Upper lobe of right lung (tissue), 1 donor: ENCODE measurements around the gene SLC22A5. TPM values are rescaled to one million over a fixed set of nuclear protein-coding genes. Genes with fewer than 3 reads are reported as not detected.
"Not testable (repeated sequence)": the region's sequence is repeated elsewhere in the genome, so short reads cannot be mapped to it uniquely, and the experiment has no call there.

Experiments
- ATAC-seq: fragments of 200-7000 bp; cut with Tn5 transposase; one replicate; pipeline ENCODE4 v1.9.1; 2020; ENCODE audit warnings: mild to moderate bottlenecking, moderate library complexity
- DNase-seq: peaks from one replicate; pipeline ENCODE4 v3.0.0-alpha.2; 2020
- H3K27ac ChIP-seq: fragments of 200-600 bp; one replicate; pipeline ENCODE4 v1.8.0; 2022
- H3K27me3 ChIP-seq: fragments of 200-600 bp; one replicate; pipeline ENCODE4 v1.8.0; 2022; ENCODE audit warnings: mild to moderate bottlenecking
- H3K36me3 ChIP-seq: fragments of 200-600 bp; one replicate; pipeline ENCODE4 v1.8.0; 2022
- H3K4me1 ChIP-seq: fragments of 200-600 bp; one replicate; pipeline ENCODE4 v1.8.0; 2022
- H3K4me3 ChIP-seq: fragments of 200-600 bp; one replicate; pipeline ENCODE4 v1.8.0; 2022; ENCODE audit warnings: mild to moderate bottlenecking
- H3K9me3 ChIP-seq: fragments of 200-600 bp; one replicate; pipeline ENCODE4 v1.8.0; 2022
- intact Hi-C: fragments of 100-400 bp; cut with DNase I; formaldehyde crosslinking; loops from one replicate; pipeline ENCODE4 v1.11.0; 2022
- total RNA-seq: library from RNA; stranded (reverse); fragmentation: NEBNext Ultra II Directional; extraction: Animal tissue kit (Norgen Biotek cat#: 25700); gene quantifications from one replicate; pipeline ENCODE4 v1.2.1, GENCODE V29; 2021
- TF ChIP-seq, protein P1 (sequence below): fragments of 200-600 bp; IDR thresholded peaks from one replicate; pipeline ENCODE4 v1.8.0; 2022; ENCODE audit warnings: antibody characterized with exemption
- donor health status: DM: no; HTN: yes; CAD: no; lungs with severe emphysema.

The SLC22A5 gene
- total RNA-seq, 1 donor from 2014 or later = 10.2 TPM

DNA sequence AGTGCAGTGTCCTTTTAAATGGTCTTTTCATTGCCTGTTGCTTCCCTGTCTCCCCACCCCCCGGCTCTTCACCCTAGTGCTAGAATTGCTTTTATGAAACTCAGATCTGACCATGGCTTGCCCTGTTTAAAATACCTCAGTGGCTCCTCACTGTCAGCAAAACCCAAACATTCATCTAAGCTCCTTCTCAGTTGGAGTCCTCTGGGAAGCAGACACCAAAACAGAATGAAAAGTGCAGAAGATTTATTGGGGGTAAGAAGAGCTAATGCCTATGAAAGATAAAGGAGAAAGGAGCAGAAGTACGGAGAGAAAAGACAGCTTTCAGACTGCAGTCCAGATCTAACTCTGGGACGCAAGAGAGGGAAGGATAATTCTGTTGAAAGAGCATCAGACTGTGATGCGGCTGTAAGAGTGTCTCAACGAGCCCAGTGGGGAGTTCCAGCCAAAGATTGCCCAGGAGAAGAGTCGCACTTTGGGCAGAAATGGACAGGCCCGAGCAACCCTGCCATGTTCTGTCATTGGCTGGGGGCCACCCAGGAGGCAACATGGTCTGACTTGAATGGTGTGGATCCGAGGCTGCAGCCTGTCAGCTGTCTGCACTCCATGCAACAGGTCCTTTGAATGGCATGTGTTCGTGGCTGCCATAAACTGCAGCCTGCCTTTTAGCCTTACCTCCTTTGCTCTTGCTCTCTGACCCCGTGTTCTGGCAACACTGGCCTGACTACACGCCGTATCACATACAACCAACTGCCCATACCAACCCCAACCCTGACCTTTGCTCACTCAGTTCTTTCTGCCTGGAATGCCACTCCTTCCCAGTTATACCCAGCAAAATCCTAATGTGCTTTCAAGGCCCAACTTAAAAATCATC is 65.1 kb downstream of the SLC22A5 start:
- H3K4me1 ChIP-seq = peaks cover 84% of the 10 kb centered on the region
- no peaks in the 10 kb centered on the region for H3K9me3 ChIP-seq
- intact Hi-C loops = no loop called here
- TF ChIP-seq, protein P1, sequence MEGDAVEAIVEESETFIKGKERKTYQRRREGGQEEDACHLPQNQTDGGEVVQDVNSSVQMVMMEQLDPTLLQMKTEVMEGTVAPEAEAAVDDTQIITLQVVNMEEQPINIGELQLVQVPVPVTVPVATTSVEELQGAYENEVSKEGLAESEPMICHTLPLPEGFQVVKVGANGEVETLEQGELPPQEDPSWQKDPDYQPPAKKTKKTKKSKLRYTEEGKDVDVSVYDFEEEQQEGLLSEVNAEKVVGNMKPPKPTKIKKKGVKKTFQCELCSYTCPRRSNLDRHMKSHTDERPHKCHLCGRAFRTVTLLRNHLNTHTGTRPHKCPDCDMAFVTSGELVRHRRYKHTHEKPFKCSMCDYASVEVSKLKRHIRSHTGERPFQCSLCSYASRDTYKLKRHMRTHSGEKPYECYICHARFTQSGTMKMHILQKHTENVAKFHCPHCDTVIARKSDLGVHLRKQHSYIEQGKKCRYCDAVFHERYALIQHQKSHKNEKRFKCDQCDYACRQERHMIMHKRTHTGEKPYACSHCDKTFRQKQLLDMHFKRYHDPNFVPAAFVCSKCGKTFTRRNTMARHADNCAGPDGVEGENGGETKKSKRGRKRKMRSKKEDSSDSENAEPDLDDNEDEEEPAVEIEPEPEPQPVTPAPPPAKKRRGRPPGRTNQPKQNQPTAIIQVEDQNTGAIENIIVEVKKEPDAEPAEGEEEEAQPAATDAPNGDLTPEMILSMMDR = no peak
- no peak for DNase-seq
- no peaks in the 10 kb centered on the region for H3K36me3 ChIP-seq
- H3K27me3 ChIP-seq = no peaks in the 10 kb centered on the region
- ATAC-seq = no peak
- H3K27ac ChIP-seq = peak overlapping the region; percentile 44
- H3K4me3 ChIP-seq = no peak overlapping the region

DNA sequence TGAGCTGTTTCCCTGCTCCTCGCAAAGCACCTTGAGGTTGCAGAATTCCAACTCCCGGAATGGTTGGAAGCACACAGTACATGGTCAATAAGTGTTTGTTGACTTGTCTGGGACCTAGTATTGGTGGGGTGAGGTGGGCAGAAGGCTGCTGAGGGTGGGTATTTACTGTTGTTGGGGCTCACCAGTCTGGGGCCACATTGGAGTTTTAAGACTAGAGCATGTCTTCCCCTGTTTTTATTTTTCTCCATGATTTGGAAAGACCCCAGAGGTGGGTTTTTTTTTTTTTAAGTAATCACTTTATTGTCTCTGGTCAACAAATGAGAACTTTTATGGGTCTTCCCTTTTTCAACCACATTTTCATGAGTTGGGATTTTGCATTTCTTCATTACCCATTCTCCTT is 65.9 kb downstream of the SLC22A5 start:
- Histone ChIP-seq H3K36me3 (no peaks in the 10 kb centered on the region), H3K9me3 (no peaks in the 10 kb centered on the region), H3K27ac (peak overlapping the region; percentile 44), H3K4me1 (peaks cover 82% of the 10 kb centered on the region), H3K27me3 (no peaks in the 10 kb centered on the region), H3K4me3 (no peak overlapping the region)
- intact Hi-C loops = no loop called here
- DNase-seq (no peak), ATAC-seq (no peak)
- TF ChIP-seq, protein P1 = no peak

DNA sequence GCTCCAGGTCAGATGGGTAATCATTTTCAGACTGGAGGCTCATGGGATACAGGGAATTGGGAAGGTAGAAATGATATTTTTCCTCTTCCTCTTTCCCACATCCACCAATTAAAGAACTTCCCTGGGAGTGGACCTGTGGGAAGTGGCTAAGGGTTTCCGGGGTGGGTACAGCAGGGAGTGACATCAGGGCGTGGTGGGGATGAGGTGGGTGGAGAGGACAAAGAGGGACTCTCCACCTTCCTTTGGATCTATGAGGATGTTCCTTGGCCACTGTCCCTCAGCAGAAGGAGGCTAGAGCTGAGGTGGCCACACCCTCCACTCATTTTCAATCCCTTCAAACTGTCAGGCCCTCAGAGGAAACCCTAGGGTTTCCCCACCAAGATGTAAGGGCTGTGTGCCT is 66.4 kb downstream of the SLC22A5 start:
- H3K27ac ChIP-seq = peak overlapping the region; percentile 44
- TF ChIP-seq, protein P1 = no peak
- DNase-seq (no peak), ATAC-seq (peak; percentile 54)
- H3K4me3 ChIP-seq = no peak overlapping the region
- H3K4me1 ChIP-seq = peaks cover 78% of the 10 kb centered on the region
- no peaks in the 10 kb centered on the region for H3K9me3 ChIP-seq
- H3K27me3 ChIP-seq = no peaks in the 10 kb centered on the region
- H3K36me3 ChIP-seq = no peaks in the 10 kb centered on the region
- intact Hi-C loops = no loop called here

DNA sequence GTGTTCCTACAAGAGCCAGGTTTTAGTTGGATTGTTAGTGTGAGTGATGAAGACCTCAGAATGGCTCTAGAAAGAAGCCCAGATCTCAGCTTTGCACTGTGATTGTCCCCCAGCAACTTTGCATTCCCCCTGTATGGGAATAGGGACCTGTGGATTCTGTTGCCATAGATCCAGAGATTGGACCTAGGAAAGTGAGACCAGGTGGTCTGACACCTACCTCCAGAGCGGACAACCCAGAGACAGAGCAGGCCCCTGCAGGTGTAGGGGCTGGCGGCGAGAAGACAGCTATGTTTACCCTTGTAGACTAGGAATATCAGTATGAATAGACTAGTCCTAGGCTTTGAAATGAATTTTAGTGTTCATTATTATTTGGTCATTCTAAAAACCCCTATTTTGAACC is 67.4 kb downstream of the SLC22A5 start:
- TF ChIP-seq, protein P1 = no peak
- intact Hi-C loops = no loop called here
- no peak overlapping the region for H3K4me3 ChIP-seq
- H3K9me3 ChIP-seq = no peaks in the 10 kb centered on the region
- peak overlapping the region; percentile 67 for H3K27ac ChIP-seq
- H3K27me3 ChIP-seq = no peaks in the 10 kb centered on the region
- H3K36me3 ChIP-seq = no peaks in the 10 kb centered on the region
- DNase-seq (no peak), ATAC-seq (no peak)
- peaks cover 73% of the 10 kb centered on the region for H3K4me1 ChIP-seq

DNA sequence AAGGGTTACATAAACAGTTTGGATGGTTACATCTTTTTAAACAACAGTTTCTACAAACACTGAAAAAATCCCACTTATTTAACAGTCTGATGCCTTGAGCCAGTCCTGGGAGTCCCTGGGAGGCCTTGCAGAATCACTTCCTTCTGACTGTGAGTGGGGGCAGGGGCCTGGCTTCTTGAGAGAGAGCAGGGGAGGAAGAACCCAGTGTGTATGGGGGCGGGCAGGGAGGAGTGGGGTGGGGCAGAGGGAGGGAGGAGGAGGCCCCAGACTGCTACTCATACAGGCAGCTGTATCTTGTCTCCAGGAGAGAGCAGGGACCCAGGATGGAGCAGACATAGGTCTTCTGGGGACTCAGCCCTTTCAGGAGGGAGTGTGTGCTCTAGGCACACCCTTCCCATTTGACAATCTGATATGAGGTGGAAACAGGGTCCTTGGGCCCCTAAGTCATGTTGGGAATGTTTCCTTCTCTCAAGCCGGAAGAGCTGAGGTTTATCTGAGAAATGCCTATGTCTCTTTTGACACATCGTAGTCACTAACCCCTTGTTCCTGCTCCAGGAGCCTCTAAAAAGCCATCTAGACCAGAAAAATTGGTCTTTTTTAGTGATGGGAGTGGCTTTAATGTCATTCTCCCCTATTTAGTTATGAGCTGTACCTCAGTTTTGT is 68.2 kb downstream of the SLC22A5 start:
- H3K36me3 ChIP-seq = no peaks in the 10 kb centered on the region
- TF ChIP-seq, protein P1 = no peak
- ATAC-seq = peak; percentile 92
- no peaks in the 10 kb centered on the region for H3K9me3 ChIP-seq
- H3K4me3 ChIP-seq = no peak overlapping the region
- H3K4me1 ChIP-seq = peaks cover 65% of the 10 kb centered on the region
- intact Hi-C loops = no loop called here
- no peaks in the 10 kb centered on the region for H3K27me3 ChIP-seq
- peak; percentile 88 for DNase-seq
- peak overlapping the region; percentile 67 for H3K27ac ChIP-seq

DNA sequence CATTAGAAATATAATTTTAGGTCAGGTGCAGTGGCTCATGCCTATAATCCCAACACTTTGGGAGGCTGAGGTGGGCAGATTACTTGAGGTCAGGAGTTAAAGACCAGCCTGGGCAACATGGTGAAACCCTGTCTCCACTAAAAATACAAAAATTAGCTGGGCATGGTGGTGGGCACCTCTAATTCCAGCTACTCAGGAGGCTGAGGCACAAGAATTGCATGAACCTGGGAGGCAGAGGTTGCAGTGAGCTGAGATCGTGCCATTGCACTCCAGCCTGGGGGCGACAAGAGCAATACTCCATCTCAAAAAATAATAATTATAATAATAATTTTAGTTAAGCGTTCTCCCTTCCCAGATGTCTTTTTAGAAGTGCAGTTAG is 68.7 kb downstream of the SLC22A5 start:
- Histone ChIP-seq H3K4me1 (peaks cover 63% of the 10 kb centered on the region), H3K27ac (peak overlapping the region; percentile 67)
- ATAC-seq, intact Hi-C loops, DNase-seq, H3K36me3 ChIP-seq, H3K4me3 ChIP-seq, H3K9me3 ChIP-seq, H3K27me3 ChIP-seq: not testable (repeated sequence)
